H1 (cell line): ENCODE measurements around the gene MAPK8IP2. TPM values are rescaled to one million over a fixed set of nuclear protein-coding genes. Genes with fewer than 3 reads are reported as not detected.
A peak's percentile ranks its signal among the peaks of the same experiment; 100 is the strongest.

ENCODE experiments used
- CTCF ChIA-PET: fragments of 300-600 bp; sonication (Branson Sonifier 250); formaldehyde crosslinking; loops from one replicate; lab custom pipeline; 2021; ENCODE audit not compliant: partially characterized antibody; lab: Charles Lee
- POLR2A ChIA-PET: fragments of 300-600 bp; sonication (Branson Sonifier 250); formaldehyde crosslinking; loops from one replicate; lab custom pipeline; 2021; ENCODE audit warnings: inconsistent platforms; ENCODE audit not compliant: partially characterized antibody; lab: Charles Lee
- DNase-seq, 2 experiments: peaks; one replicate each; pipeline versions ENCODE4 v3.0.0 to v3.0.0-alpha.2; 2010 to 2022; ENCODE audit warnings: low spot score in 2 of 2, low read depth in 1 of 2, mixed read lengths in 1 of 2
- FAIRE-seq: peaks from 2 replicates; lab custom pipeline; 2011; peaks lifted over from hg19 to GRCh38; lab: Jason Lieb, UNC
- H2AFZ ChIP-seq: 2 replicates; pipeline ENCODE4 v1.8.1; 2012; ENCODE audit warnings: low read length, inconsistent platforms
- H2AK5ac ChIP-seq: 2 replicates; pipeline ENCODE4 v1.6.1; 2013; ENCODE audit warnings: low read depth, low read length
- H2BK120ac ChIP-seq: replicated peaks from 2 replicates; pipeline ENCODE3; 2013; ENCODE audit warnings: low read depth, low read length, inconsistent platforms
- H2BK12ac ChIP-seq: 2 replicates; pipeline ENCODE4 v1.6.1; 2013; ENCODE audit warnings: low read depth, low read length
- H2BK15ac ChIP-seq: 2 replicates; pipeline ENCODE4 v1.6.1; 2013; ENCODE audit warnings: low read length
- H2BK20ac ChIP-seq: 2 replicates; pipeline ENCODE4 v1.6.1; 2013; ENCODE audit warnings: low read length
- H2BK5ac ChIP-seq: 2 replicates; pipeline ENCODE4 v1.6.1; 2013; ENCODE audit warnings: low read depth, low read length
- H3K14ac ChIP-seq: 2 replicates; pipeline ENCODE4 v1.6.1; 2013; ENCODE audit warnings: inconsistent platforms; ENCODE audit not compliant: insufficient read length
- H3K18ac ChIP-seq: 2 replicates; pipeline ENCODE4 v1.6.1; 2013; ENCODE audit warnings: low read length; ENCODE audit errors: extremely low read depth
- H3K23ac ChIP-seq: 2 replicates; pipeline ENCODE4 v1.6.1; 2013; ENCODE audit warnings: inconsistent platforms; ENCODE audit not compliant: insufficient read length
- H3K23me2 ChIP-seq: 2 replicates; pipeline ENCODE4 v1.6.1; 2013; ENCODE audit warnings: low read depth, low read length
- H3K27ac ChIP-seq: 2 replicates; pipeline ENCODE4 v1.6.1; 2011; ENCODE audit warnings: low read depth, low read length, inconsistent platforms
- H3K27me3 ChIP-seq, 4 experiments: replicated peaks in 1 of 4; 1 replicate in 1 of 4; 2 replicates in 3 of 4; pipeline versions ENCODE4 v1.6.1 to v1.8.1; 2011 to 2013; ENCODE audit warnings: low read length in 3 of 4, mild to moderate bottlenecking in 3 of 4, inconsistent platforms in 2 of 4, mixed read lengths in 2 of 4, moderate library complexity in 1 of 4; ENCODE audit not compliant: control insufficient read depth in 3 of 4, insufficient read depth in 3 of 4; ENCODE audit errors: extremely low read depth in 1 of 4
- H3K36me3 ChIP-seq, 4 experiments: 2 replicates each; pipeline versions ENCODE4 v1.6.1 to v1.8.1; 2011 to 2013; ENCODE audit warnings: mild to moderate bottlenecking in 4 of 4, low read length in 3 of 4, moderate library complexity in 2 of 4, control low read depth in 1 of 4, inconsistent platforms in 1 of 4; ENCODE audit not compliant: insufficient read depth in 4 of 4, control insufficient read depth in 2 of 4
- H3K4ac ChIP-seq: replicated peaks from 2 replicates; pipeline ENCODE3; 2013; ENCODE audit warnings: low read length, low read depth, mixed read lengths, inconsistent platforms; ENCODE audit not compliant: insufficient read length
- H3K4me1 ChIP-seq, 4 experiments: replicated peaks in 1 of 4; 1 replicate in 1 of 4; 2 replicates in 3 of 4; pipeline versions ENCODE4 v1.6.1 to v1.8.1; 2011 to 2013; ENCODE audit warnings: low read length in 3 of 4, inconsistent platforms in 2 of 4, mixed read lengths in 1 of 4; ENCODE audit not compliant: insufficient read depth in 4 of 4, control insufficient read depth in 3 of 4
- H3K4me2 ChIP-seq, 2 experiments: 2 replicates each; pipeline versions ENCODE4 v1.6.1 to v1.8.1; 2011 to 2013; ENCODE audit warnings: low read depth in 2 of 2, low read length in 2 of 2, control low read depth in 1 of 2, inconsistent platforms in 1 of 2, mild to moderate bottlenecking in 1 of 2; ENCODE audit not compliant: insufficient read depth in 1 of 2
- H3K4me3 ChIP-seq, 4 experiments: fragments of 200-600, 300-600 bp in 1 of 4; sonication (generic), shearing (Covaris generic), sonication (Bioruptor Twin) in 1 of 4; 2 replicates each; pipeline versions ENCODE4 v1.5.1 to v1.8.1; 2011 to 2016; ENCODE audit warnings: low read length in 4 of 4, low read depth in 3 of 4, control low read depth in 2 of 4, inconsistent platforms in 2 of 4, mild to moderate bottlenecking in 2 of 4, mixed read lengths in 1 of 4, moderate library complexity in 1 of 4; ENCODE audit not compliant: insufficient read depth in 2 of 4; ENCODE audit errors: extremely low read depth in 1 of 4
- H3K56ac ChIP-seq: replicated peaks from 2 replicates; pipeline ENCODE3; 2013; ENCODE audit warnings: low read depth, mild to moderate bottlenecking, mixed read lengths, low read length, inconsistent platforms; ENCODE audit not compliant: insufficient read length
- H3K79me1 ChIP-seq: 2 replicates; pipeline ENCODE4 v1.6.1; 2013; ENCODE audit warnings: low read depth, low read length, control low read depth
- H3K79me2 ChIP-seq, 2 experiments: 2 replicates each; pipeline versions ENCODE4 v1.6.1 to v1.8.1; 2012 to 2013; ENCODE audit warnings: low read length in 2 of 2, mild to moderate bottlenecking in 2 of 2, inconsistent platforms in 1 of 2; ENCODE audit not compliant: insufficient read depth in 2 of 2, control insufficient read depth in 1 of 2
- H3K9ac ChIP-seq, 4 experiments: replicated peaks in 1 of 4; 1 replicate in 1 of 4; 2 replicates in 3 of 4; pipeline versions ENCODE4 v1.6.1 to v1.8.1; 2011 to 2013; ENCODE audit warnings: low read depth in 3 of 4, low read length in 3 of 4, control low read depth in 2 of 4, mild to moderate bottlenecking in 2 of 4, moderate library complexity in 2 of 4, inconsistent platforms in 1 of 4; ENCODE audit errors: extremely low read depth in 1 of 4
- H3K9me3 ChIP-seq, 2 experiments: 2 replicates each; pipeline versions ENCODE4 v1.6.1 to v1.8.1; 2012 to 2013; ENCODE audit warnings: mild to moderate bottlenecking in 2 of 2, moderate library complexity in 2 of 2, control low read depth in 1 of 2, inconsistent platforms in 1 of 2, low read depth in 1 of 2, low read length in 1 of 2, mixed read lengths in 1 of 2; ENCODE audit not compliant: insufficient read depth in 2 of 2
- H4K20me1 ChIP-seq, 2 experiments: replicated peaks in 1 of 2; 2 replicates each; pipeline versions ENCODE3 to v1.8.1; 2011 to 2013; ENCODE audit warnings: inconsistent platforms in 2 of 2, low read length in 2 of 2, mild to moderate bottlenecking in 1 of 2; ENCODE audit not compliant: insufficient read depth in 2 of 2, control insufficient read depth in 1 of 2
- H4K5ac ChIP-seq: 2 replicates; pipeline ENCODE4 v1.6.1; 2013; ENCODE audit warnings: low read length, low read depth, mixed read lengths, inconsistent platforms; ENCODE audit not compliant: insufficient read length
- H4K8ac ChIP-seq: 2 replicates; pipeline ENCODE4 v1.8.0; 2013; ENCODE audit warnings: mild to moderate bottlenecking, moderate library complexity, low read length, inconsistent platforms; ENCODE audit not compliant: insufficient read depth; ENCODE audit errors: extremely low read depth
- H4K91ac ChIP-seq: replicated peaks from 2 replicates; pipeline ENCODE3; 2013; ENCODE audit warnings: low read length, mixed read lengths, inconsistent platforms; ENCODE audit not compliant: insufficient read length
- RBBP5 ChIP-seq: IDR thresholded peaks from 2 replicates; pipeline ENCODE4 v1.7.1; 2012; ENCODE audit warnings: low read depth, mild to moderate bottlenecking, inconsistent platforms, low read length, moderate library complexity, borderline replicate concordance
- WGBS, 2 experiments: shearing (Covaris generic) in 1 of 2; methylation state at CpG; one replicate each; pipeline versions ENCODE4 v1.1.6 to v1.1.7; 2013 to 2015; ENCODE audit warnings: low lambda C conversion rate in 2 of 2, mixed read lengths in 2 of 2, inconsistent platforms in 1 of 2, low coverage in 1 of 2, missing lambda C conversion rate in 1 of 2; ENCODE audit not compliant: insufficient replicate concordance in 2 of 2, insufficient coverage in 1 of 2, insufficient read length in 1 of 2; ENCODE audit errors: extremely low coverage in 1 of 2, missing lambda C conversion rate in 1 of 2; 5-methylcytosine and 5-hydroxymethylcytosine counted together
- polyA plus RNA-seq, 7 experiments: library from polyadenylated mRNA; depleted of rRNA in 3 of 7; stranded (reverse) in 5 of 7; unstranded in 2 of 7; fragments of >200 nt in 5 of 7; fragments of 200-250 nt in 2 of 7; gene quantifications; 1 replicate in 5 of 7; 2 replicates in 1 of 7; 4 replicates in 1 of 7; pipeline versions ENCODE4 v1.2.1 to v1.2.3, GENCODE V29; 2011 to 2013; ENCODE audit warnings: missing spikeins in 2 of 7, mixed read lengths in 2 of 7
- total RNA-seq: library from RNA; stranded (reverse); fragmentation: NEBNext Ultra II Directional; extraction: Animal tissue kit (Norgen Biotek cat#: 25700); gene quantifications from 2 replicates; pipeline ENCODE4 v1.2.1, GENCODE V29; 2021

MAPK8IP2 gene
- total and polyA plus RNA-seq, 2 of the 8 experiments (the other 6 are each of a cell fraction or from before 2014, with no cell fraction given) = 1.5 to 5.5 TPM

- Histone ChIP-seq H3K4me1 (peaks cover 0 to 11% (median 1%) of the 10 kb centered on the region in 4 experiments; a peak in 4 of 7 replicates), H3K23ac (no peak overlapping the region), H3K23me2 (peaks cover 2% of the 10 kb centered on the region; the same call in 1 of the 2 replicates), H3K56ac (no peak overlapping the region), H4K20me1 (peaks cover 0 to 10% of the 10 kb centered on the region in 2 experiments), H3K4me2 (no peak overlapping the region), H3K18ac (no peak overlapping the region), H3K36me3 (peaks cover 0 to 3% (median 0%) of the 10 kb centered on the region in 4 experiments; a peak in 1 of 8 replicates), H2AFZ (no peak overlapping the region), H3K27ac (no peak overlapping the region), H3K4me3 (no peak overlapping the region), H4K5ac (no peak overlapping the region), H2BK15ac (no peak overlapping the region), H3K4ac (no peak overlapping the region), H3K9me3 (no peaks in the 10 kb centered on the region), H2BK20ac (no peak overlapping the region), H3K9ac (no peak overlapping the region), H4K8ac (peak overlapping the region; percentile 25; the same call in 1 of the 2 replicates), H3K27me3 (peaks cover 26 to 41% (median 35%) of the 10 kb centered on the region in 4 experiments; a peak in 6 of 7 replicates), H2AK5ac (no peak overlapping the region), H4K91ac (no peak overlapping the region), H3K79me2 (no peaks in the 10 kb centered on the region), H2BK12ac (no peak overlapping the region), H3K79me1 (no peaks in the 10 kb centered on the region), H3K14ac (no peak overlapping the region), H2BK5ac (no peak overlapping the region), H2BK120ac (no peak overlapping the region)
- no peak for FAIRE-seq
- DNase-seq = no peak
- 67% methylated on average over 6 of the region's 6 CpGs; no CpG with 5 or more reads in 1 of the 2 experiments for whole genome bisulfite sequencing, 2 experiments
- TF ChIP-seq RBBP5 = no peak
- POLR2A ChIA-PET = no interaction called here
- CTCF ChIA-PET = interaction anchor here (0.7 to 5.4 kb wide), 5 partner anchors 14 to 118 kb away, joined by 3 to 39 read pairs (median 11); partner anchors contain the start of gene CPT1B
Measured at GRCh38 chr22:50607659-50608020, 7.0 kb downstream of the MAPK8IP2 start.
